CD4-positive, CD25-positive, alpha-beta regulatory T cell (primary cell): Measurements from ENCODE around the gene ZNF740. TPM values are rescaled to one million over a fixed set of nuclear protein-coding genes. Genes with fewer than 3 reads are reported as not detected.
A peak's percentile ranks its signal among the peaks of the same experiment; 100 is the strongest.

Experiments
- ATAC-seq, 2 donors: fragments of 150-1000 bp; cut with Tn5 transposase; one replicate each; pipeline ENCODE4 v1.10.0; 2021; ENCODE audit warnings: low read depth in 2 of 2, moderate number of reproducible peaks in 2 of 2, moderate library complexity in 1 of 2
- DNase-seq, 3 donors: peaks; one replicate each; pipeline versions ENCODE4 v3.0.0 to v3.0.0-alpha.2; 2012 to 2022; ENCODE audit warnings: mixed read lengths in 1 of 3
- H3K27ac ChIP-seq: one replicate; pipeline ENCODE4 v1.7.0; 2013; ENCODE audit warnings: mild to moderate bottlenecking, low read length; ENCODE audit not compliant: insufficient read depth, poor library complexity, severe bottlenecking
- H3K27me3 ChIP-seq: one replicate; pipeline ENCODE4 v1.7.0; 2013; ENCODE audit warnings: low read length; ENCODE audit not compliant: control insufficient read depth, insufficient read depth
- H3K36me3 ChIP-seq: one replicate; pipeline ENCODE4 v1.7.0; 2013; ENCODE audit warnings: mild to moderate bottlenecking, low read length, moderate library complexity; ENCODE audit not compliant: control insufficient read depth, insufficient read depth
- H3K4me1 ChIP-seq: 2 replicates; pipeline ENCODE4 v1.7.0; 2013; ENCODE audit warnings: mild to moderate bottlenecking, low read length; ENCODE audit not compliant: insufficient read depth, control insufficient read depth, poor library complexity, severe bottlenecking
- H3K4me3 ChIP-seq: one replicate; pipeline ENCODE4 v1.7.0; 2013; ENCODE audit warnings: low read depth, mild to moderate bottlenecking, low read length, moderate library complexity
- H3K9me3 ChIP-seq, 2 experiments: 1 replicate in 1 of 2; 2 replicates in 1 of 2; pipeline ENCODE4 v1.7.0; 2013; ENCODE audit warnings: low read length in 2 of 2, mild to moderate bottlenecking in 1 of 2, moderate library complexity in 1 of 2; ENCODE audit not compliant: control insufficient read depth in 2 of 2
- H3K27ac Mint-ChIP-seq, 3 donors: one replicate each; pipeline ENCODE4 v1.8.0; 2020 to 2022; ENCODE audit warnings: mild to moderate bottlenecking in 3 of 3, mixed read lengths in 3 of 3, moderate library complexity in 2 of 3
- H3K27me3 Mint-ChIP-seq: one replicate; pipeline ENCODE4 v1.8.0; 2022; ENCODE audit warnings: mild to moderate bottlenecking, mixed read lengths
- H3K36me3 Mint-ChIP-seq: one replicate; pipeline ENCODE4 v1.8.0; 2020; ENCODE audit warnings: mixed read lengths
- H3K4me1 Mint-ChIP-seq, 4 donors: one replicate each; pipeline ENCODE4 v1.8.0; 2020 to 2022; ENCODE audit warnings: mixed read lengths in 4 of 4, mild to moderate bottlenecking in 1 of 4
- H3K4me3 Mint-ChIP-seq, 4 donors: one replicate each; pipeline ENCODE4 v1.8.0; 2020 to 2022; ENCODE audit warnings: mild to moderate bottlenecking in 4 of 4, mixed read lengths in 4 of 4, moderate library complexity in 3 of 4
- H3K9me3 Mint-ChIP-seq, 7 donors: one replicate each; pipeline ENCODE4 v1.8.0; 2020 to 2022; ENCODE audit warnings: mixed read lengths in 7 of 7, mild to moderate bottlenecking in 3 of 7, moderate library complexity in 2 of 7
- polyA plus RNA-seq, 4 donors: library from polyadenylated mRNA; unstranded; fragments of 300-500 nt; fragmentation: Illumina TruSeq; gene quantifications; one replicate each; pipeline ENCODE4 v1.2.3, GENCODE V29; 2021
- total RNA-seq: library from RNA; stranded (reverse); gene quantifications from one replicate; pipeline ENCODE4 v1.2.3, GENCODE V29; 2022

The ZNF740 gene
- total and polyA plus RNA-seq, 5 donors from 2014 or later: 2.3 to 32.6 (median 3.0) TPM

DNA sequence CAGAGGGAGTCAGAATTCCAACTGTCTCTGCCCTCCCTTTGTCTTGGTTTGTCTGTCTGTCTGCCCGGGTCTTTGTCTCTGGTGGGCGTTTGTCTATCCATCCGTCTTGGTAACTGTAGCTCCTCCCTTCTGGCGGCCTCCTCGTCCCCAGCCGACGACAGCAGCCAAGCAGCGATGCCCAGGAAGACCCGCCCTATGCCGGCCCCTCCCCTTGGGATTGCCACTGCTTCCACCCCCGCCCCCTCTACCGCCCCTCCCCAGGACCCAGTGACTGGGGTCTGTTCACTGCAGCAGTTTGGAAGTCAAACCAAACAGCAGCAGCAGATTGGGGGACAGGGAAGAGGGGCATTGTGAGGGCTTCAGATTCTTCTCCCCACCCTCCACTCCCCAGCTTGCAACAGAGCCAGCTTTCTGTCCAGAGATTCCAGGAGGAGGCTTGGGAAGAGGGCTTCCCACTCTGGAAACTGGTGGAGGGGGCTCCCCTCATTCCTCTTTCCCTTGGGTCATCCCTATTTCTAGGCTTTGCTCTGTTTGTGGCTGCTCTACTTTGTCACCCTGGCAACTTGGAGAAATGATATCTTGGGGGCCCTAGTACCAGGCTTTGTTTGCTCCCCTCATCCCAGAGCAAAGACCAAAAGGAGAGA lies 53.9 kb downstream of the ZNF740 start:
- H3K9me3 Mint-ChIP-seq: no peaks in the 10 kb centered on the region
- ATAC-seq: no peak
- peaks cover 5 to 64% (median 43%) of the 10 kb centered on the region in 4 donors for H3K4me1 Mint-ChIP-seq
- Histone ChIP-seq H3K36me3 (no peaks in the 10 kb centered on the region), H3K4me3 (no peak overlapping the region), H3K4me1 (peaks cover 69% of the 10 kb centered on the region), H3K9me3 (no peaks in the 10 kb centered on the region), H3K27ac (no peak overlapping the region), H3K27me3 (no peaks in the 10 kb centered on the region)
- H3K36me3 Mint-ChIP-seq: no peaks in the 10 kb centered on the region
- peak overlapping the region in 2 of 3 donors; percentile 69 to 83 for H3K27ac Mint-ChIP-seq
- no peak for DNase-seq
- no peaks in the 10 kb centered on the region for H3K27me3 Mint-ChIP-seq
- H3K4me3 Mint-ChIP-seq: peak overlapping the region in 1 of 4 donors; percentile 71

- H3K36me3 ChIP-seq: no peaks in the 10 kb centered on the region
- no peaks in the 10 kb centered on the region for H3K9me3 Mint-ChIP-seq
- H3K4me3 ChIP-seq: no peak overlapping the region
- ATAC-seq (no peak), DNase-seq (no peak)
- H3K9me3 ChIP-seq: no peaks in the 10 kb centered on the region
- H3K27me3 Mint-ChIP-seq: no peaks in the 10 kb centered on the region
- no peaks in the 10 kb centered on the region for H3K27me3 ChIP-seq
- H3K36me3 Mint-ChIP-seq: no peaks in the 10 kb centered on the region
- H3K27ac Mint-ChIP-seq: peak overlapping the region in 2 of 3 donors; percentile 9 to 50
- no peak overlapping the region for H3K27ac ChIP-seq
- H3K4me3 Mint-ChIP-seq: peak overlapping the region in 3 of 4 donors; percentile 36 to 71 (median 59)
- H3K4me1 ChIP-seq: peaks cover 64% of the 10 kb centered on the region
- peaks cover 5 to 57% (median 37%) of the 10 kb centered on the region in 4 donors for H3K4me1 Mint-ChIP-seq
These were observed 54.6 kb downstream of the ZNF740 start for GRCh38 chr12:53235164-53235563.

DNA sequence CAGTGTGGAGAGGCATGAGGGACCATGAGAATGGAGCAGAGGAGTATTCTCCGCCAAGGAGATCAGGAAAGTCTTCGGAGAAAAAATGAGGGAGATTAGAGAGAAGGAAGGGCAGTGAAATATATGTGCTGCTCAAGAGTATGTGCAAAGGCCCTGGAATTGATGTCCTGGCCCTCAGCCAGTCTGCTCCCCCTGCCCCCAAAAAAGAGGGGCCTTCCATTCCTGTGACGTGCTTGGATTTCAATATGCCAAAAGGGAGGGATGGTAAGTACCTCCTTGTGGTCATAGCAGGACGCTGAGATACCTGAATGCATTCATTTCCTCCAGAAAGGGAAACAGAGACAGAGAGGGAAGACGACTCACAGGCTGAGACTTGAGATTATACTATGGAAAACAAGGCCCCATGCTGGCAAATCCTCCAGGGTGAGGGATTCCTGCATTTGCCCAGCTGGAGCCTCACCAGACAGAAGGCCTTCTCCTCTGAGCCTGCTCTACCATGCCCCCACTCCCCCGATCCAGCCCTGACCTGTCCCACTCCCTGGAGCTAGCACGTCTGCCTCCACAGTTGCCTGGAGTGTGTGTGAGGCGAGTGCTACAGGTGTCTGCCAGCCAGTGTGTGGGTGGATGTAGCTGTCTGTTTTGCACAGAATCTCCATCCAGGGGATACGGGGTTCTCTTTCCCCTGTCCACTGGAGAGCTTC lies 55.4 kb downstream of the ZNF740 start:
- ATAC-seq: no peak
- no peaks in the 10 kb centered on the region for H3K27me3 ChIP-seq
- H3K36me3 ChIP-seq: no peaks in the 10 kb centered on the region
- peaks cover 5 to 55% (median 37%) of the 10 kb centered on the region in 4 donors for H3K4me1 Mint-ChIP-seq
- peak overlapping the region; percentile 50 to 90 (median 72) for H3K27ac Mint-ChIP-seq
- DNase-seq: no peak
- no peaks in the 10 kb centered on the region for H3K9me3 ChIP-seq
- no peaks in the 10 kb centered on the region for H3K27me3 Mint-ChIP-seq
- H3K4me1 ChIP-seq: peaks cover 60% of the 10 kb centered on the region
- no peaks in the 10 kb centered on the region for H3K9me3 Mint-ChIP-seq
- H3K27ac ChIP-seq: peak overlapping the region; percentile 70
- H3K36me3 Mint-ChIP-seq: no peaks in the 10 kb centered on the region
- H3K4me3 Mint-ChIP-seq: peak overlapping the region; percentile 52 to 71 (median 55)
- H3K4me3 ChIP-seq: peak overlapping the region; percentile 37

- Histone ChIP-seq H3K4me3 (peak overlapping the region; percentile 37), H3K36me3 (no peaks in the 10 kb centered on the region), H3K27ac (peak overlapping the region; percentile 70), H3K9me3 (no peaks in the 10 kb centered on the region), H3K4me1 (peaks cover 53% of the 10 kb centered on the region), H3K27me3 (no peaks in the 10 kb centered on the region)
- H3K27me3 Mint-ChIP-seq: no peaks in the 10 kb centered on the region
- DNase-seq (peak; percentile 48 to 70 (median 51)), ATAC-seq (peak; percentile 52 to 53)
- H3K9me3 Mint-ChIP-seq: no peaks in the 10 kb centered on the region
- H3K27ac Mint-ChIP-seq: peak overlapping the region; percentile 50 to 90 (median 72)
- peak overlapping the region; percentile 52 to 71 (median 55) for H3K4me3 Mint-ChIP-seq
- no peaks in the 10 kb centered on the region for H3K36me3 Mint-ChIP-seq
- H3K4me1 Mint-ChIP-seq: peaks cover 5 to 51% (median 38%) of the 10 kb centered on the region in 4 donors
These were observed 56.1 kb downstream of the ZNF740 start for GRCh38 chr12:53236443-53237111.

- Histone ChIP-seq H3K4me1 (peaks cover 24% of the 10 kb centered on the region), H3K4me3 (no peak overlapping the region), H3K27ac (no peak overlapping the region), H3K36me3 (no peaks in the 10 kb centered on the region), H3K9me3 (no peaks in the 10 kb centered on the region), H3K27me3 (no peaks in the 10 kb centered on the region)
- no peak for DNase-seq
- H3K4me3 Mint-ChIP-seq: no peak overlapping the region
- H3K36me3 Mint-ChIP-seq: no peaks in the 10 kb centered on the region
- peaks cover 5 to 30% (median 27%) of the 10 kb centered on the region in 4 donors for H3K4me1 Mint-ChIP-seq
- no peak for ATAC-seq
- H3K27me3 Mint-ChIP-seq: peaks cover 17% of the 10 kb centered on the region
- H3K27ac Mint-ChIP-seq: peak overlapping the region in 2 of 3 donors; percentile 76 to 84
- H3K9me3 Mint-ChIP-seq: peaks cover 0 to 1% (median 0%) of the 10 kb centered on the region in 7 donors
These were observed 59.2 kb downstream of the ZNF740 start for GRCh38 chr12:53239643-53240258.

DNA sequence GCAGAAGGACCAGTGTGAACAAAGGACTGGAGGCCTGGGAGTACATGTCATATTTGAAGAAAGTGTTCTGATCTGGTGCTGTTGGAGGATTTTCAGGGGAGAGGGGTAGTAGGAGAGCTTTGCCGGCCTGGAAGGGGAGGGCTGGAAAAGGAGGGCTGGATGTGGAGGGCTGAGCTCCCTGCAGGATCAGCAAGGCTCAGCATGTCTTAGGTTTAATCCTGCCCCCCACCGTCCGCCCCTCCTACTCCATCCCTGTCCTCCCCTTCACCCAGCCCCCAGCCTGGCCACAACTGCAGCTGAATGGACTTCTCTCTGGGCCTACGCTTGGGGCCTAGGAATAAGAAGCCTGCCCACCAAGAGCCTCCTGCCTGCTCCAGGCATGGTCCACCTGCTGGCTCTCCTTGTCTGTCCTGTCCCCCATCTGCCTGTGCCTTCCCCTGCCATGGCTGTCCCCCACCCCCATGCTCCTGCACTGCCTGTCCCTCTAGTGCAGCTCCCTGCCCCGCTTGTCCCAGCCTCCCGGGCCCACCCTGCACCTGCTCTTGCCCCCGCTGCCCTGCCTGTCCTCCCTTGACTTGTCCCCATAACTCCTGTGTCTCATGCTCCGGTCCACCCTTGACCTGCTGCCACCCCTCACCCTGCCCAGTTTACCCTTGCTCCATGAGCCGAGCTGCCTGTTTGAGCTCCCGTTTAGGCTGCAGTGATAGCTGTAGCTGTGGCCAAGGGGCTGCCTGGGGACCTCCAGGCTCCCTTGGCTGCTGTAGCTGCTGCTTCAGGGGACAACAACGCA lies 61.3 kb downstream of the ZNF740 start:
- H3K4me1 ChIP-seq: peaks cover 4% of the 10 kb centered on the region
- no peaks in the 10 kb centered on the region for H3K9me3 ChIP-seq
- H3K36me3 Mint-ChIP-seq: no peaks in the 10 kb centered on the region
- peaks cover 5 to 12% (median 9%) of the 10 kb centered on the region in 4 donors for H3K4me1 Mint-ChIP-seq
- H3K27ac Mint-ChIP-seq: no peak overlapping the region
- no peak overlapping the region for H3K4me3 ChIP-seq
- H3K4me3 Mint-ChIP-seq: peak overlapping the region in 1 of 4 donors; percentile 79
- H3K27me3 ChIP-seq: no peaks in the 10 kb centered on the region
- H3K36me3 ChIP-seq: no peaks in the 10 kb centered on the region
- DNase-seq (no peak), ATAC-seq (no peak)
- peaks cover 17% of the 10 kb centered on the region for H3K27me3 Mint-ChIP-seq
- peaks cover 0 to 1% (median 0%) of the 10 kb centered on the region in 7 donors for H3K9me3 Mint-ChIP-seq
- H3K27ac ChIP-seq: no peak overlapping the region

GRCh38 chr12:53244337-53244736 lies 63.8 kb downstream of the ZNF740 start:
- H3K36me3 Mint-ChIP-seq: no peaks in the 10 kb centered on the region
- no peaks in the 10 kb centered on the region for H3K27me3 ChIP-seq
- H3K4me1 ChIP-seq: no peaks in the 10 kb centered on the region
- H3K27me3 Mint-ChIP-seq: peaks cover 17% of the 10 kb centered on the region
- ATAC-seq: no peak
- no peak for DNase-seq
- peaks cover 0 to 4% (median under 1%) of the 10 kb centered on the region in 4 donors for H3K4me1 Mint-ChIP-seq
- no peak overlapping the region for H3K27ac Mint-ChIP-seq
- H3K9me3 Mint-ChIP-seq: peaks cover 0 to 1% (median 0%) of the 10 kb centered on the region in 7 donors
- no peaks in the 10 kb centered on the region for H3K36me3 ChIP-seq
- H3K4me3 Mint-ChIP-seq: no peak overlapping the region
- no peaks in the 10 kb centered on the region for H3K9me3 ChIP-seq
- H3K27ac ChIP-seq: no peak overlapping the region
- no peak overlapping the region for H3K4me3 ChIP-seq
